GM19468 (cell line): ENCODE results near the gene SLC35B2.
A peak's percentile ranks its signal among the peaks of the same experiment; 100 is the strongest.

Experiments used
- ATAC-seq: cut with Tn5 transposase; IDR thresholded peaks from one replicate; pipeline ENCODE4 v1.9.1; 2021; ENCODE audit warnings: mild to moderate bottlenecking, moderate library complexity, moderate number of reproducible peaks; ENCODE audit not compliant: unreplicated experiment; ENCODE audit errors: extremely low read depth

Gene SLC35B2

DNA sequence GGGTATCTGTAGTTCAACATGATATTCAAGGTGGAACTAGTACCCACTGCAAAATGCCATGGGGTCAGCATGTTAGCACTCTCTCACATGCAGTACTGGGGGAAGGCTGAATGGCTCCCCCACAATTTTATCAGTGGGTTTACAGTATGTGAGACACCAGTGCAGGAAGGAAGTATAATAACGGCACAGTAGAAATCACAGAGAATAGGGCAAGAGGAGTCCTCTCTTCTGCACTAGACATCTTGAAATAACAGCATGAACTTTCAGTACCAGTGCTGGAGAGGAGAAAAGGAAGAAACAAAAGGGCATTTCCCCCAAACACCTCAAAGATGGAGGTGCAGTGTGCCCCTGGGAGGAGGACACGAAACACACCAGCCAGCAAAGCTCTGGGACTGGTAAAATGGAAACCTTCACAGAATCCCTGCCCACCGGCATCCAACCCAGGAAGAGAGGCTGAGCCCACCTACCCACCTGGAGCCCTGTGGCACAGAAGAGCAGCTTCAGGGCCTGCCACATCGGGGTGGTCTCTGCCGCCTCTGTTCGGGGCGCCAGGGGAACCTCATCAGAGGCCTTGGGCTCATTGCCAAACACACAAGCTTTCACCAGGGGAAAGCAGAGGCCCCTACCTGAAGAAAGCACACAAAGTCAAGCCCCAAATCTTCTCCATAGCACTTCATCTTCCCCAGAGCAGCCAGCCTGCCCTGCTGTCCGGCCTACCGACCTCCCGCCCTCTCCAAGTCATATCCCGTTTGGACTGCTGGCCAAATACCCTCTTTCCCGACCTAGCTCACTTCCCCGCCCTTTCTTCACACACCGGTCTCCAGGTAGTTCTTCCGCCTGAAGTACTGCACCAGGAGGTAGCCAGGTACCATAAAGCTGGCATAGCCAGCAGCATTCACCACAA is 1.2 kb downstream of the SLC35B2 start:
- no peak for ATAC-seq

DNA sequence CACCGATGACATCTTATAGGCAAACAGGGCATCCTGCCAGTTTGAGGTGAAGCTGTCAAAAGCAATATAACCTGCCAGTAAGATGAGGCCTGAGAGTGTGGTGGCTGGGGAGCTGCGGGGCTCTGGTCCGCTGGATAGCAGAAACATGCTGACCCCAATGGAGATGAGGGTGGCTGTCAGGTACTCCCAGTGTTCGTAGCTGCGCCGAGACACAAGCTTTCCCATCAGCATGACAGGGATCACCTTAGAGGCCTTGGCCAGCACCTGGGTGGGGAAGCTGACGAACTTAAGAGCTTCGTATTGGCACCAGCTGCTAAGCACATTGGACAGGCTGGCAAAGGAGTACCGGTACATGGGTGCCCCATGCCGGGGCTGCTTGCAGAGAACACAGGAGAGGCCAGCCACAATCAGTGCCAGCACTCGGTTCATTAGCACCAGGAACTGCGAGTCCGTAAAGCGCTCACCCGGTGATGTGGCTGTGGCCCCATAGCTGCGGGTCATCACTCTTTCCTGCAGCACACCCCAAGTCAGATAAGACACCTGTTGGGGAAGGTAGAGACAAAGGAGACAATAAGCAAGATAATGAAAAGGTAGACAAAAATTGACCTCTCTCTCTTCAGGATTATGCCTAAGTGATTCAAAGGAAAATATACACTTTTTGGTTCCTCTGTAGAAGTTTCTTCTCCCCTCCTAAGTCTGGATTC is 2.1 kb downstream of the SLC35B2 start:
- no peak for ATAC-seq

DNA sequence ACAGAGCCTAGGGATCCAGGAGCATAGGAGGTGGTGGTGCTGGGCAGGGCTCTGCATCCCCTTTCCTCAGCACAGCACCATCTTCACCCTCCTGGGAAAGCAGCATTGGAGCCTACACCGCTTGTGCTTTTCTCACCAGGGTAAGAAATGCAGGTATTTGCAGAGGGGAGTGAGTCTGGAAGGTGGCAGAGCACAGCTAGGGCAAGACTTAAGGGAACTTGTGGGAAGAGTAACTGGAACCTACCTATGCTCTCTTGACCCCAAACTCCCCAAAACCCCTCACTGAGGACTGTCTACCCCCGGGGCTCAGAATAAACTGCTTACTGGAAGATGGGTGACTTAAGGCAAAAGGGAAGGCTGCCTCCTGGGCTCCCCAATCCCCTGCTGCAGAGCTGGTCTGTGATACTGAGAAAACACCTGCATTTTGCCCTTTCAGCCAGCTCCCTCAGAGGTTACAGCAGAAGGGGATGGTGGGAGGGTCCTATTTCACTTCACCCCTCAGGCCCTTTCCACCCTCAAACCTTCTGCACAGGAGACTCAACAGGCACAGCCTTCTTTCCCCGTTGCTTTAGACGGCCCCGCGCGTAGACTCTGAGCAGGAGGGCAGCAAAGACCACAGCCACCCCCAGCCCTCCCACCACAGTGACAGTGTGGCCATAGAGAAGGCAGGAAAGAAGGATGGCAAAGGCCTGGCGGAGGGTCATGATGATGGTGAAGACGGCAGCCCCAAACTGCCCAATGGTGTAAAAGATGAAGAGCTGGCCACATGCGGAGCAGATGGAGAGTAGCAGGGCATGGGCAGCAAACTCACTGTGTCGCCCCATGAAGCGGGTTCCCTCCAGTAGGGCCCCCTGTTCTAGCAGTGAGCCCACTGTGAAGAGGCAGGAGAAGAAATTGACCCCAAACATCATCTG is 2.9 kb downstream of the SLC35B2 start:
- no peak for ATAC-seq

DNA sequence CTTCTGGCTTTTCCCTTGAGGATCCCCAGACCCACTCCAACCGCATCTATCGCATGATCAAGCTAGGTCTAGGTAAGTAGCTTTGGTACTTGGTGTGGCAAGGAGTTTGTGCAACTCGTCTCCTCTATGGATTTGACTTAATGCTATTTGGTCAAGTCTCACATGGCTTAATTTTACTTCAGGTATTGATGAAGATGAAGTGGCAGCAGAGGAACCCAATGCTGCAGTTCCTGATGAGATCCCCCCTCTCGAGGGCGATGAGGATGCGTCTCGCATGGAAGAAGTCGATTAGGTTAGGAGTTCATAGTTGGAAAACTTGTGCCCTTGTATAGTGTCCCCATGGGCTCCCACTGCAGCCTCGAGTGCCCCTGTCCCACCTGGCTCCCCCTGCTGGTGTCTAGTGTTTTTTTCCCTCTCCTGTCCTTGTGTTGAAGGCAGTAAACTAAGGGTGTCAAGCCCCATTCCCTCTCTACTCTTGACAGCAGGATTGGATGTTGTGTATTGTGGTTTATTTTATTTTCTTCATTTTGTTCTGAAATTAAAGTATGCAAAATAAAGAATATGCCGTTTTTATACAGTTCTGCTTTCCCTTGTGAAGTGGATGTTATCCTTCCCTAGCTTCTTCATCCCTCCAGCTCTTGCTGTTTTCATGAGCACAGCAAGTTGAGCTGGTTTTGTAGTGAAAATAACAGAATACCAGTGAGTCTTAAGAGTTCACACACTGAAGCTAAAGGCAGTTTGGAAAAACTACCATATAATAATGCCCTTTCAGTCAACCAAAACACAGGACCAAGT is 3.8 kb downstream of the SLC35B2 start:
- no peak for ATAC-seq

DNA sequence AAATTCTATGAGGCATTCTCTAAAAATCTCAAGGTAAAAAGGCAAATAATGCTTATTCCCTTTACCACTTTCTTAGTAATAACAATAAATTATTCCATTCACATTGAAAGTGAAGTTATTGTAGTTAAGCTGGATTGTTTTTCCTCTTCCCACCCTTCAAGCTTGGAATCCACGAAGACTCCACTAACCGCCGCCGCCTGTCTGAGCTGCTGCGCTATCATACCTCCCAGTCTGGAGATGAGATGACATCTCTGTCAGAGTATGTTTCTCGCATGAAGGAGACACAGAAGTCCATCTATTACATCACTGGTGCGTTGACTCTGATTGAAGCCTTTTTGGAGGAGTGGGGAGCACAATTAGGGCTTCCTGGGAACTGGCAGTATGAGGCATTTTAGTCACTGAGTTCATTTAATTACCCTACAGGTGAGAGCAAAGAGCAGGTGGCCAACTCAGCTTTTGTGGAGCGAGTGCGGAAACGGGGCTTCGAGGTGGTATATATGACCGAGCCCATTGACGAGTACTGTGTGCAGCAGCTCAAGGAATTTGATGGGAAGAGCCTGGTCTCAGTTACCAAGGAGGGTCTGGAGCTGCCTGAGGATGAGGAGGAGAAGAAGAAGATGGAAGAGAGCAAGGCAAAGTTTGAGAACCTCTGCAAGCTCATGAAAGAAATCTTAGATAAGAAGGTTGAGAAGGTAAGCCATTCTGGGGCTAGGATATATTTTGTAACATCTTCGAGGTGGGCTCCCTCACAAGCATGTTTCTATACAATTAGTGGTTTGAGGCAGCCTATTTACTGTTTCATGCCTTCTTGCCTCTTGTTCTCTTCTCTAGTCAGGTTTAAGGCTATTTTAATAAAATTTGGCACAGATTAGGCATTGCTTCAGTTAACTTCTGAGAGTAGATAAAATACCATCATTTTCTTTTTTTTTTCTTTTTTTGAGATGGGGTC is 5.5 kb downstream of the SLC35B2 start:
- ATAC-seq: no peak

DNA sequence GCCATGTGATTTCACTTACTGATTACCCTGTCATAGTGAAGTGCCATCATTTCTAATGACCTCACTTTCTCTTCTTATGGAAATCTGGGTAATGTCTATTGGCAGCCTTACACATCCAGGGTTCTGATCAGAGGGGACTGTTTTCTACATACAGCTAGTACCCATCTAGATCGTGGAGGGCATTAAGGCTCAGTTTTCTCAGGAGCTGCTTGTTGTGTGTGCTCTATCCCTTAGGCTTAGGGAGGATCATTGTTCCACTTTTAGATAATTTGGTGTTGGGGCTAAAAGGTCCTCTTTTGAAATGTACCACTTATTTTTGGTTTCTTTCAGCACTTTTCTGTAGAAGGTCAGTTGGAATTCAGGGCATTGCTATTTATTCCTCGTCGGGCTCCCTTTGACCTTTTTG is 6.6 kb downstream of the SLC35B2 start:
- ATAC-seq: no peak

DNA sequence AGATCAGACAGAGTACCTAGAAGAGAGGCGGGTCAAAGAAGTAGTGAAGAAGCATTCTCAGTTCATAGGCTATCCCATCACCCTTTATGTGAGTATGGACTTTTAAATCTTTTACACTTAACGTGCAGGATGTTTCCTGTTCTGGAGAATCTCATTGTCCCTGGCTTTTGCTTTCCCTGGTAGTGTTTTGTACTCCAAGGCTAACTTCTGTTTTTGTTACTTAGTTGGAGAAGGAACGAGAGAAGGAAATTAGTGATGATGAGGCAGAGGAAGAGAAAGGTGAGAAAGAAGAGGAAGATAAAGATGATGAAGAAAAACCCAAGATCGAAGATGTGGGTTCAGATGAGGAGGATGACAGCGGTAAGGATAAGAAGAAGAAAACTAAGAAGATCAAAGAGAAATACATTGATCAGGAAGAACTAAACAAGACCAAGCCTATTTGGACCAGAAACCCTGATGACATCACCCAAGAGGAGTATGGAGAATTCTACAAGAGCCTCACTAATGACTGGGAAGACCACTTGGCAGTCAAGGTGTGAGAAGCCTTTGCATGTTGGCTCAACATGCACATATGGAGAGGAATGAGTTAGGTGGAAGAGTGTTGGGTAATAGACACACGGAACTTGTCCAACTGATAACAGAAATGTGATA is 7.1 kb downstream of the SLC35B2 start:
- no peak for ATAC-seq

DNA sequence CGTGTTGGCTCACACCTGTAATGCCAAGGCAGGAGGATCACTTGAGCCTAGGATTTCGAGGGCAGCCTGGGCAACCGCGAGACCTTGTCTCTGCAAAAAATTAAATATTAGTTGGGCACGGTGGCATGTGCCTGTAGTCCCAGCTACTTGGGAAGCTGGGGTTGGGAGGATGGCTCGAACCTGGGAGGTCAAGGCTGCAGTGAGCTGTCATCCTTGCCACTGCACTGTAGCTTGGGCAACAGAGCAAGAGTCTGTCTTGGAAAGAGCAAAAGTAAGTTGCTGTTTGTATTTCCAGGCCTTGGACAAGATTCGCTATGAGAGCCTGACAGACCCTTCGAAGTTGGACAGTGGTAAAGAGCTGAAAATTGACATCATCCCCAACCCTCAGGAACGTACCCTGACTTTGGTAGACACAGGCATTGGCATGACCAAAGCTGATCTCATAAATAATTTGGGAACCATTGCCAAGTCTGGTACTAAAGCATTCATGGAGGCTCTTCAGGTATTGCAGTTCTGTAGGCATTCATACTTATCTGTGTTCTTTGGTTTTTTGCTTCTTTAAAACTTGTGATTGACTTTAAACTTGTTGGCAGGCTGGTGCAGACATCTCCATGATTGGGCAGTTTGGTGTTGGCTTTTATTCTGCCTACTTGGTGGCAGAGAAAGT is 8.1 kb downstream of the SLC35B2 start:
- ATAC-seq: no peak

DNA sequence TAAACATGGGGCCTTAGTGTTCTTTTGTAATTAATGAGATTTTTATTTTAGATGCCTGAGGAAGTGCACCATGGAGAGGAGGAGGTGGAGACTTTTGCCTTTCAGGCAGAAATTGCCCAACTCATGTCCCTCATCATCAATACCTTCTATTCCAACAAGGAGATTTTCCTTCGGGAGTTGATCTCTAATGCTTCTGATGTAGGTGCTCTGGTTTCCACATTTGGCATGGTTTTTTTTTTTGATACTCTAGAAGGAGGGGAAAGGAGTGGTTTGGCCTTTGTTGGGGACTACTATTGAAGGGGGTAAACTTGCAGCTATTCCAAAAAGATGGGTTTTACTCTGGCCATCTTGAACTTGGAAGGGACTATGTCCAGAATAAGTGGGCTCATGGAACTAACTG is 8.7 kb downstream of the SLC35B2 start:
- no peak for ATAC-seq

DNA sequence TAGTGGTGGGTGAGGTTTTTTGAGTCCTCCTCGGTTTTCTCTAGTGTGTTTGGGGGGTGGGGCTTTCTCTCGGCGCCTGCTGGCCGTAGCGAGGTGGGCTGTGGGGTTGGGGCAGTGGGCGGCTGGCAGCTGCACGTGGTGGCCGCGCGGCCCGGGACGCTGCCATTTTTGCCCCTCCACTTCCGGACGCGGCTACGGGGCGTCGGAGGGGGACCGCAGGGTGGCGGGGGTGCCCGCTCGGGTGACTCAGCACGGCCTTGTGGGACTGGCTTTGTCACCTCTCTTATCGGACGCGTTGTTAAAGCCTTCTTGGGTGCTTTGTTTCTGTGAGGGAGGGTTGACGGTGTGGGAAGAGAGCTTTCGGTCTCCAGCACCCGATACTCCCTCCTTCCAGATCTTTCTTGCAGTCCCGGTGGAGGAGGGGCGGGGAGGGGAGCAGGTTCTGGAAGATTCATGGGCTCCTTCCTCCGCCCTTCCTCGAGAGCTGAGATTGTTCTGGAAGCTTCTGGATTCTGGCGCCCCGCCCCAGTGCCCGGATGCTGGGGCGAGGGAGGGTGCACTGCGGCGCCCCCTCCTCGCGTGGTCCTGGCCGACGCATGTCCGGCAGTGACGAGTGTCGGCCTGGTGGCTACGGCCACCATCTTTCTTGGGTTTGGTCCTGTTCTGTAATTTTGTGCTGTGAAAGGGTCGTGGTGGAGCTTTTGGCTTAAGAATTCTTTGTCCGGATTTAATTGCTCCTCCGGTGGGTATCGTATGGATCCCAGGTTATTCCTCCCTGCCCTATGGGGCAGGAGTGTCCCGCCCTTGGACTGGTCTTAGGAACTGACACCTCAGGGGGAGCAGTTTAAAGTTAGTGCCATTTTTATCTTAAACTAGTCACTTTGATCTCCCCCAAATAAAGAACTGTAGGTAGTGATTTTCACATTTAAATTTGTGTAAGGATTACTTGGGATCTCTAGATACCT is 9.7 kb downstream of the SLC35B2 start:
- peak; percentile 20 for ATAC-seq

DNA sequence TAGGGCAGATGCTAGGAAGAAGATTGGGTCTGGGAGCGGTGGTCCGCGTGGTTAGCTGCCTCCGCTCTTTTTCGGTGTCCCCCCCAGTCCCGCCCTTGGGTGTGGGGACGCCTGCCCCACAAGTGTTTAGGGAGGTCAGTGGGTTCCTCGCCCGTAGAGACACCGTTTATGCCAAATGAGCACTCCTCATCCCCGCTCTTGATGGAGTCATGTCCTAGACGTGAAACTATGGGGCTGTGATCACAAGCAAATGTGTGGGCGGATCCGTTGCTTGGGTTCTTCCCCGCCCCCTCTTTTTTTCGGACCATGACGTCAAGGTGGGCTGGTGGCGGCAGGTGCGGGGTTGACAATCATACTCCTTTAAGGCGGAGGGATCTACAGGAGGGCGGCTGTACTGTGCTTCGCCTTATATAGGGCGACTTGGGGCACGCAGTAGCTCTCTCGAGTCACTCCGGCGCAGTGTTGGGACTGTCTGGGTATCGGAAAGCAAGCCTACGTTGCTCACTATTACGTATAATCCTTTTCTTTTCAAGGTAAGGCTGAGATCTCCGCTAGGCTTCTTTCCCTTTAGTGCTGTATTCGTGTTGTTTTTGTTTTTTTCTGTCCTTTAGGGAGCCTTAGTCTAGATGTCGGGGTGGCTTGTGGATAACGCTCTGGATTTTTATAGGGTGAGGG is 10.5 kb downstream of the SLC35B2 start, which contains the start of gene HSP90AB1:
TSS of gene HSP90AB1 (plus strand) at position 439 of the 675 bp plus-strand sequence. CDS start 1,529 bp downstream, outside the sequence.
- peak; percentile 54 for ATAC-seq

DNA sequence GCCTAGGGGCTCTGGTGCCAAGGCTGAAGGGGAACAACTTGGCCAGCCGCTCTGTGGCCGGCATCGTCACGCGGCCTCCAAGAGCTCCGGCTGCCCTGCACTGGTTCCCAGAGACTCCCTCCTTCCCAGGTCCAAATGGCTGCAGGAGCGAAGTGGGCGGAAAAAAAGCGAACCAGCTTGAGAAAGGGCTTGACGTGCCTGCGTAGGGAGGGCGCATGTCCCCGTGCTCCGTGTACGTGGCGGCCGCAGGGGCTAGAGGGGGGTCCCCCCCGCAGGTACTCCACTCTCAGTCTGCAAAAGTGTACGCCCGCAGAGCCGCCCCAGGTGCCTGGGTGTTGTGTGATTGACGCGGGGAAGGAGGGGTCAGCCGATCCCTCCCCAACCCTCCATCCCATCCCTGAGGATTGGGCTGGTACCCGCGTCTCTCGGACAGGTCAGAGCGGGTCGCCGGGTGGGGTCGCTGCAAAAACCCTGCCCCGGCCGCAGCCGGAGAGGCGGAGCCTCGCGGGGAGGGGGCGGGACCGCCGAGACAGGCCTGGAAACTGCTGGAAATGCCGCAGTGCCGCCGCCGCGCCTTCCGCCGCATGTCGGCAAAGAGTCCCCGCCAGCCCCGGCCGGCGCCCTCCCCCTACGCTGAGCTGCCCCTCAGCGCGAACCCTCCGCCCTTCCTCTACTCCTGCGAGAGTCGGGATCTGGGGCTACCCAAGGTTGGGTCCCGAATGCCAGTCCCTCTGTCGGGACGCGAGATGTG is 11.2 kb downstream of the SLC35B2 start:
- peak; percentile 18 for ATAC-seq

DNA sequence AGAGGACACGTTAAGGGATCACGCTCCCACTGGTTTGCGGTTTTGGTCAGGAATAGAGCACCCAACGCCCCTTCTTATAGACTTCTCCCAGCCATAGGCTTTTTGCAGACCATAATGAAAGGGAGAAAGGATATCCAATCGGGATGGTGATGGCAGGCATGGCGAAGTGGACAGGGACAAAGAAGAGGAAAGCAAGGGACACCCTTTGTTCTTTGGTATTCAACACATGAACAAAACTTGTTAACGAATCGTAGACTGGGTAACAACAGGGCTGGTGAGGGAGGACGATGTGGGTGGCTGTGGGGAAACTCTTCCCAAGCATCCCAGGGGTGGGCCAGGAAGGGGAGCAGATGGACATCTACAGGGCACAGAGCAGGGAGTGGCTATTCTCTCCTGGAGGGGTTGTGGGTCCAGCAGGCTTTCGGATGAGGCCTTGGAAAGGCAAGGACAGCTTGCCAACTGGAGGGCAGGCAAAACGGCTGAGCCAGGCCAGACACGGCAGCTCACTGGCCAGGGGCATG is 11.9 kb downstream of the SLC35B2 start:
- ATAC-seq: no peak

DNA sequence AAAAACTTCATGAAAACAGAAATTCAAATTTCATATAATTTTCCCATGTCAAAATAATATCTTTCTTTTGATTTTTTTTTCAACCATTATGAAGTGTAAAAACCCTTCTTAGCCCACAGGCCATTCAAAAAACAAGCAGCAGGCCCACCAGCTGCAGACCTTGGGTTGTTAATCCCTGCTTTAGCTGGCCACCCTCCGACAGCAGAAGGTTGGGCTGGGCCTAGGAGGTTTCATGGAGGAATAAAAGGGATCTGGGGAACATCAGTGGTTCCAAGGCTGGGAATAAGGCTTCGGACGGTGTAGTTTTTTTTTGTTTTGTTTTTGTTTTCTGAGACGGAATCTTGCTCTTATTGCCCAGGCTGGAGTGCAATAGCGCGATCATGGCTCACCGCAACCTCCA is 14.0 kb downstream of the SLC35B2 start:
- no peak for ATAC-seq
